WTC11 (cell line): ENCODE data around the gene SGIP1. TPM values are rescaled to one million over a fixed set of nuclear protein-coding genes. Genes with fewer than 3 reads are reported as not detected.
"Not testable (repeated sequence)": the region's sequence is repeated elsewhere in the genome, so short reads cannot be mapped to it uniquely, and the experiment has no call there.

ENCODE experiments used
- ATAC-seq: fragments of 200-7000 bp; cut with Tn5 transposase; 2 replicates; pipeline ENCODE4 v1.10.0; 2021; ENCODE audit warnings: mild to moderate bottlenecking, moderate library complexity
- CTCF ChIA-PET: fragments of 300-600 bp; sonication (Branson Sonifier 250); formaldehyde crosslinking; loops from one replicate; lab custom pipeline; 2021; ENCODE audit warnings: antibody characterized with exemption; lab: Charles Lee
- POLR2A ChIA-PET: fragments of 350-600 bp; sonication (Branson Sonifier 250); formaldehyde crosslinking; loops from one replicate; lab custom pipeline; 2021; ENCODE audit warnings: antibody characterized with exemption; lab: Charles Lee
- DNase-seq: peaks from one replicate; pipeline ENCODE4 v3.0.0; 2021; ENCODE audit warnings: low spot score
- H3K27ac Mint-ChIP-seq: 2 replicates; pipeline ENCODE4 v1.8.0; 2021; ENCODE audit warnings: mixed read lengths
- H3K27me3 Mint-ChIP-seq: 2 replicates; pipeline ENCODE4 v1.8.0; 2021; ENCODE audit warnings: low read depth, mild to moderate bottlenecking, moderate library complexity, mixed read lengths
- H3K36me3 Mint-ChIP-seq: 2 replicates; pipeline ENCODE4 v1.8.0; 2021; ENCODE audit warnings: mixed read lengths
- H3K4me1 Mint-ChIP-seq: 2 replicates; pipeline ENCODE4 v1.8.0; 2022; ENCODE audit warnings: mixed read lengths
- H3K4me3 Mint-ChIP-seq: 2 replicates; pipeline ENCODE4 v1.8.0; 2021; ENCODE audit warnings: mild to moderate bottlenecking, moderate library complexity, mixed read lengths
- H3K9me3 Mint-ChIP-seq: 2 replicates; pipeline ENCODE4 v1.8.0; 2021; ENCODE audit warnings: mixed read lengths
- CREM ChIP-seq: sonication (generic); formaldehyde crosslinking; IDR thresholded peaks from 2 replicates; pipeline ENCODE4 v1.8.1; 2022; ENCODE audit warnings: mild to moderate bottlenecking, missing genetic modification reagents, moderate library complexity
- EMX1 ChIP-seq: fragments of 250-450 bp; sonication (Bioruptor Pico); IDR thresholded peaks from 2 replicates; pipeline ENCODE4 v1.8.0; 2021; ENCODE audit warnings: mild to moderate bottlenecking
- JUN ChIP-seq: sonication (generic); formaldehyde crosslinking; IDR thresholded peaks from 2 replicates; pipeline ENCODE4 v1.8.0; 2023; ENCODE audit warnings: mild to moderate bottlenecking, missing genetic modification reagents
- KAT7 ChIP-seq: sonication (generic); formaldehyde crosslinking; IDR thresholded peaks from 2 replicates; pipeline ENCODE4 v1.8.1; 2023; ENCODE audit warnings: missing genetic modification reagents, mild to moderate bottlenecking, borderline replicate concordance
- NFATC4 ChIP-seq: fragments of 250-450 bp; sonication (Bioruptor Pico); IDR thresholded peaks from 2 replicates; pipeline ENCODE4 v1.9.0; 2021; ENCODE audit warnings: mild to moderate bottlenecking
- SMAD4 ChIP-seq: sonication (generic); formaldehyde crosslinking; IDR thresholded peaks from 2 replicates; pipeline ENCODE4 v1.8.0; 2022; ENCODE audit warnings: mild to moderate bottlenecking, missing genetic modification reagents
- ZNF263 ChIP-seq: sonication (generic); formaldehyde crosslinking; IDR thresholded peaks from 2 replicates; pipeline ENCODE4 v1.8.1; 2022; ENCODE audit warnings: low read depth, mild to moderate bottlenecking, moderate library complexity, missing genetic modification reagents
- total RNA-seq: library from RNA; stranded (reverse); gene quantifications from 3 replicates; pipeline ENCODE4 v1.2.3, GENCODE V29; 2021
- TF ChIP-seq, protein P1 (sequence below): sonication (generic); formaldehyde crosslinking; IDR thresholded peaks from 2 replicates; pipeline ENCODE4 v1.8.0; 2023; ENCODE audit warnings: missing genetic modification reagents, mild to moderate bottlenecking, borderline replicate concordance
- TF ChIP-seq, protein P2 (sequence below): sonication (generic); formaldehyde crosslinking; IDR thresholded peaks from 2 replicates; pipeline ENCODE4 v1.8.0; 2023; ENCODE audit warnings: missing genetic modification reagents
- TF ChIP-seq, protein P3 (sequence below): sonication (generic); formaldehyde crosslinking; IDR thresholded peaks from 2 replicates; pipeline ENCODE4 v1.8.1; 2023; ENCODE audit warnings: mild to moderate bottlenecking, missing genetic modification reagents, moderate library complexity
- TF ChIP-seq, protein P4 (sequence below): fragments of 250-450 bp; sonication (Bioruptor Pico); IDR thresholded peaks from 2 replicates; pipeline ENCODE4 v2.1.2; 2022; ENCODE audit warnings: mild to moderate bottlenecking, moderate library complexity
- TF ChIP-seq, protein P5 (sequence below): fragments of 250-450 bp; sonication (Bioruptor Pico); IDR thresholded peaks from 2 replicates; pipeline ENCODE4 v1.8.0; 2021; ENCODE audit warnings: mild to moderate bottlenecking
- TF ChIP-seq, protein P6 (sequence below): sonication (generic); formaldehyde crosslinking; IDR thresholded peaks from 2 replicates; pipeline ENCODE4 v1.8.0; 2022; ENCODE audit warnings: mild to moderate bottlenecking, missing genetic modification reagents

The SGIP1 gene
- total RNA-seq, 1 experiment from 2014 or later = 3.9 TPM

GRCh38 chr1:66589326-66589725, 55.4 kb downstream of the SGIP1 start (continued):
- TF ChIP-seq, protein P1, sequence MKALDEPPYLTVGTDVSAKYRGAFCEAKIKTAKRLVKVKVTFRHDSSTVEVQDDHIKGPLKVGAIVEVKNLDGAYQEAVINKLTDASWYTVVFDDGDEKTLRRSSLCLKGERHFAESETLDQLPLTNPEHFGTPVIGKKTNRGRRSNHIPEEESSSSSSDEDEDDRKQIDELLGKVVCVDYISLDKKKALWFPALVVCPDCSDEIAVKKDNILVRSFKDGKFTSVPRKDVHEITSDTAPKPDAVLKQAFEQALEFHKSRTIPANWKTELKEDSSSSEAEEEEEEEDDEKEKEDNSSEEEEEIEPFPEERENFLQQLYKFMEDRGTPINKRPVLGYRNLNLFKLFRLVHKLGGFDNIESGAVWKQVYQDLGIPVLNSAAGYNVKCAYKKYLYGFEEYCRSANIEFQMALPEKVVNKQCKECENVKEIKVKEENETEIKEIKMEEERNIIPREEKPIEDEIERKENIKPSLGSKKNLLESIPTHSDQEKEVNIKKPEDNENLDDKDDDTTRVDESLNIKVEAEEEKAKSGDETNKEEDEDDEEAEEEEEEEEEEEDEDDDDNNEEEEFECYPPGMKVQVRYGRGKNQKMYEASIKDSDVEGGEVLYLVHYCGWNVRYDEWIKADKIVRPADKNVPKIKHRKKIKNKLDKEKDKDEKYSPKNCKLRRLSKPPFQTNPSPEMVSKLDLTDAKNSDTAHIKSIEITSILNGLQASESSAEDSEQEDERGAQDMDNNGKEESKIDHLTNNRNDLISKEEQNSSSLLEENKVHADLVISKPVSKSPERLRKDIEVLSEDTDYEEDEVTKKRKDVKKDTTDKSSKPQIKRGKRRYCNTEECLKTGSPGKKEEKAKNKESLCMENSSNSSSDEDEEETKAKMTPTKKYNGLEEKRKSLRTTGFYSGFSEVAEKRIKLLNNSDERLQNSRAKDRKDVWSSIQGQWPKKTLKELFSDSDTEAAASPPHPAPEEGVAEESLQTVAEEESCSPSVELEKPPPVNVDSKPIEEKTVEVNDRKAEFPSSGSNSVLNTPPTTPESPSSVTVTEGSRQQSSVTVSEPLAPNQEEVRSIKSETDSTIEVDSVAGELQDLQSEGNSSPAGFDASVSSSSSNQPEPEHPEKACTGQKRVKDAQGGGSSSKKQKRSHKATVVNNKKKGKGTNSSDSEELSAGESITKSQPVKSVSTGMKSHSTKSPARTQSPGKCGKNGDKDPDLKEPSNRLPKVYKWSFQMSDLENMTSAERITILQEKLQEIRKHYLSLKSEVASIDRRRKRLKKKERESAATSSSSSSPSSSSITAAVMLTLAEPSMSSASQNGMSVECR (CRISPR knock-in tag) = no peak
- TF ChIP-seq, protein P2, sequence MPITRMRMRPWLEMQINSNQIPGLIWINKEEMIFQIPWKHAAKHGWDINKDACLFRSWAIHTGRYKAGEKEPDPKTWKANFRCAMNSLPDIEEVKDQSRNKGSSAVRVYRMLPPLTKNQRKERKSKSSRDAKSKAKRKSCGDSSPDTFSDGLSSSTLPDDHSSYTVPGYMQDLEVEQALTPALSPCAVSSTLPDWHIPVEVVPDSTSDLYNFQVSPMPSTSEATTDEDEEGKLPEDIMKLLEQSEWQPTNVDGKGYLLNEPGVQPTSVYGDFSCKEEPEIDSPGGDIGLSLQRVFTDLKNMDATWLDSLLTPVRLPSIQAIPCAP (CRISPR knock-in tag) = no peak
- TF ChIP-seq CREM (CRISPR knock-in tag) (no peak), KAT7 (CRISPR knock-in tag) (no peak), JUN (CRISPR knock-in tag) (no peak)
- TF ChIP-seq, protein P3, sequence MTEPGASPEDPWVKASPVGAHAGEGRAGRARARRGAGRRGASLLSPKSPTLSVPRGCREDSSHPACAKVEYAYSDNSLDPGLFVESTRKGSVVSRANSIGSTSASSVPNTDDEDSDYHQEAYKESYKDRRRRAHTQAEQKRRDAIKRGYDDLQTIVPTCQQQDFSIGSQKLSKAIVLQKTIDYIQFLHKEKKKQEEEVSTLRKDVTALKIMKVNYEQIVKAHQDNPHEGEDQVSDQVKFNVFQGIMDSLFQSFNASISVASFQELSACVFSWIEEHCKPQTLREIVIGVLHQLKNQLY (CRISPR knock-in tag) = no peak
- TF ChIP-seq, protein P4, sequence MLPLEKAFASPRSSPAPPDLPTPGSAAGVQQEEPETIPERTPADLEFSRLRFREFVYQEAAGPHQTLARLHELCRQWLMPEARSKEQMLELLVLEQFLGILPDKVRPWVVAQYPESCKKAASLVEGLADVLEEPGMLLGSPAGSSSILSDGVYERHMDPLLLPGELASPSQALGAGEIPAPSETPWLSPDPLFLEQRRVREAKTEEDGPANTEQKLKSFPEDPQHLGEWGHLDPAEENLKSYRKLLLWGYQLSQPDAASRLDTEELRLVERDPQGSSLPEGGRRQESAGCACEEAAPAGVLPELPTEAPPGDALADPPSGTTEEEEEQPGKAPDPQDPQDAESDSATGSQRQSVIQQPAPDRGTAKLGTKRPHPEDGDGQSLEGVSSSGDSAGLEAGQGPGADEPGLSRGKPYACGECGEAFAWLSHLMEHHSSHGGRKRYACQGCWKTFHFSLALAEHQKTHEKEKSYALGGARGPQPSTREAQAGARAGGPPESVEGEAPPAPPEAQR (CRISPR knock-in tag) = no peak

DNA sequence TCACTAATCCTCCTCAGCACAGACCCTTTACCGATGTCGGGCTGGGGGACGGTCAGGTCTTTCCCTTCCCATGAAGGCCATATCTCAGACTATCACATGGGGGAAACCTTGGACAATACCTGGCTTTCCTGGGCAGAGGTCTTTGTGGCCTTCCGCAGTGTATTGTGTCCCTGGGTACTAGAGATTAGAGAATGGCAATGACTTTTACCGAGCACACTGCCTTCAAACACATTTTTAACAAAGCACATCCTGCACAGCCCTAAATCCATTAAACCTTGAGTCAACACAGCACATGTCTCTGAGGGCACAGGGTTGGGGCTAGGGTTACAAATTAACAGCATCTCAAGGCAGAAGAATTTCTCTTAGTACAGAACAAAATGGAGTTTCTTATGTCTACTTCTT, 58.2 kb downstream of the SGIP1 start:
- H3K27me3 Mint-ChIP-seq, H3K4me3 Mint-ChIP-seq, ATAC-seq, H3K36me3 Mint-ChIP-seq, H3K4me1 Mint-ChIP-seq, POLR2A ChIA-PET, CTCF ChIA-PET, H3K27ac Mint-ChIP-seq, DNase-seq: not testable (repeated sequence)
- H3K9me3 Mint-ChIP-seq = peaks cover 13% of the 10 kb centered on the region

DNA sequence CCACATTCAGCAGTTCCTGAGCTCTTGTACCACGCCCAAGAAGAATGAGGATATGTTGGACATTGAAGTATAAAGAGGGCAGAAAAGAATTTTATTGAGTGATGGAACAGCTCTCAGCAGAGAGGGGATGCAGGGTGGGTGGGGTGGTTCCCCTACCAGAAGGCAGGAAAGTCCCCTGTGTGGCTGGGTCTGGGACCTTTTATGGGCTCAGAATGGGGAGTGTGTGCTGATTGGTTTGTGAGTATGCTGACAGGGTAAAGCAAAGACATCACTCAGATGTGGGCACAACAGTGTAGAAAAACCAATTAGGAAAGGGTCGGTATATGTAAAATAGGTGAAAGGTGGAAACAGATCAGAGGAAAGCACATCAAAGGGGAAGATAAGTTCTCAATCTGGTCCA, 62.2 kb downstream of the SGIP1 start:
- DNase-seq = no peak
- no peak for ATAC-seq
- Mint-ChIP-seq H3K4me1 (no peaks in the 10 kb centered on the region), H3K27ac (no peak overlapping the region), H3K27me3 (no peaks in the 10 kb centered on the region), H3K4me3 (no peak overlapping the region), H3K9me3 (peaks cover 13% of the 10 kb centered on the region), H3K36me3 (peaks cover 7% of the 10 kb centered on the region)
- ChIA-PET CTCF (no interaction called here), POLR2A (no interaction called here)
- no peak for TF ChIP-seq SMAD4 (CRISPR knock-in tag)

DNA sequence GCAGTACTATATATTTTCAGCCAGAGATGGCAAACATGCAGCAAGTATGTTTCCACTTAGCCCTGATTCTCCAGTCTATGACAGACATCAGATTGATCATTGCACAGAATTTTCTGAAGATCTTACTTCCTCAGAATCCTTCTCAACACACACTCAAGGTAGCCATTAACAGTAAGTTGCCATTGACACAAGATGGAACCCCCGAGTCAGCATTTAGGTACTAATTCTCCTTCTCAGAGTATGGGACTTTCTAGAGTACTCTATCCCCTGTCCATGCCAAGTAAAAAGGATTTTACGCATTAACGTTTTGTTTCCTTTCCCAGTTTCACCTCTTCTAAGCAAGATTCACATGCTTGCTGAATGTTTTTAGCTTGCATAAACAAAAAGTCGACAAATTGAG, 63.5 kb downstream of the SGIP1 start:
- H3K9me3 Mint-ChIP-seq = peaks cover 13% of the 10 kb centered on the region
- no peak for DNase-seq
- H3K4me1 Mint-ChIP-seq = no peaks in the 10 kb centered on the region
- peaks cover 7% of the 10 kb centered on the region for H3K36me3 Mint-ChIP-seq
- TF ChIP-seq EMX1 (CRISPR knock-in tag) (no peak), ZNF263 (CRISPR knock-in tag) (no peak), NFATC4 (CRISPR knock-in tag) (no peak)
- TF ChIP-seq, protein P5, sequence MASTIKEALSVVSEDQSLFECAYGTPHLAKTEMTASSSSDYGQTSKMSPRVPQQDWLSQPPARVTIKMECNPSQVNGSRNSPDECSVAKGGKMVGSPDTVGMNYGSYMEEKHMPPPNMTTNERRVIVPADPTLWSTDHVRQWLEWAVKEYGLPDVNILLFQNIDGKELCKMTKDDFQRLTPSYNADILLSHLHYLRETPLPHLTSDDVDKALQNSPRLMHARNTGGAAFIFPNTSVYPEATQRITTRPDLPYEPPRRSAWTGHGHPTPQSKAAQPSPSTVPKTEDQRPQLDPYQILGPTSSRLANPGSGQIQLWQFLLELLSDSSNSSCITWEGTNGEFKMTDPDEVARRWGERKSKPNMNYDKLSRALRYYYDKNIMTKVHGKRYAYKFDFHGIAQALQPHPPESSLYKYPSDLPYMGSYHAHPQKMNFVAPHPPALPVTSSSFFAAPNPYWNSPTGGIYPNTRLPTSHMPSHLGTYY = no peak
- TF ChIP-seq, protein P6, sequence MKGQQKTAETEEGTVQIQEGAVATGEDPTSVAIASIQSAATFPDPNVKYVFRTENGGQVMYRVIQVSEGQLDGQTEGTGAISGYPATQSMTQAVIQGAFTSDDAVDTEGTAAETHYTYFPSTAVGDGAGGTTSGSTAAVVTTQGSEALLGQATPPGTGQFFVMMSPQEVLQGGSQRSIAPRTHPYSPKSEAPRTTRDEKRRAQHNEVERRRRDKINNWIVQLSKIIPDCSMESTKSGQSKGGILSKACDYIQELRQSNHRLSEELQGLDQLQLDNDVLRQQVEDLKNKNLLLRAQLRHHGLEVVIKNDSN (CRISPR knock-in tag) = no peak
- ATAC-seq = no peak
- no peaks in the 10 kb centered on the region for H3K27me3 Mint-ChIP-seq
- ChIA-PET CTCF (no interaction called here), POLR2A (no interaction called here)
- H3K27ac Mint-ChIP-seq = no peak overlapping the region
- H3K4me3 Mint-ChIP-seq = no peak overlapping the region
